Adrenal gland (tissue), 12 donors: ENCODE measurements around the gene RFX8. TPM values are rescaled to one million over a fixed set of nuclear protein-coding genes. Genes with fewer than 3 reads are reported as not detected.

Experiments used
- DNase-seq, 7 donors: peaks; one replicate each; pipeline ENCODE4 v3.0.0-alpha.2; 2019 to 2020
- H3K27ac ChIP-seq, 5 donors: fragments of 200-600 bp; sonication (generic) in 4 of 5; 1 replicate in 3 of 5; 2 replicates in 2 of 5; pipeline versions ENCODE4 v1.5.1 to v1.8.0; 2016 to 2020; ENCODE audit warnings: mild to moderate bottlenecking in 1 of 5
- H3K27me3 ChIP-seq: fragments of 200-600 bp; 2 replicates; pipeline ENCODE4 v1.8.0; 2021
- H3K36me3 ChIP-seq, 2 donors: fragments of 200-600 bp; replicated peaks in 1 of 2; 1 replicate in 1 of 2; 2 replicates in 1 of 2; pipeline versions ENCODE4 v1.5.1 to v1.8.0; 2018 to 2022
- H3K4me1 ChIP-seq, 2 donors: fragments of 200-600 bp; replicated peaks in 1 of 2; 1 replicate in 1 of 2; 2 replicates in 1 of 2; pipeline versions ENCODE4 v1.5.1 to v1.8.0; 2018 to 2021
- H3K4me3 ChIP-seq, 4 donors: fragments of 200-600 bp; sonication (generic) in 3 of 4; one replicate each; pipeline ENCODE4 v1.5.1; 2016 to 2018
- H3K9me3 ChIP-seq, 3 donors: fragments of 200-600 bp; sonication (generic) in 1 of 3; replicated peaks in 1 of 3; 1 replicate in 2 of 3; 2 replicates in 1 of 3; pipeline versions ENCODE4 v1.5.1 to v1.8.0; 2016 to 2021
- POLR2A ChIP-seq, 2 donors: fragments of 450-650 bp; IDR thresholded peaks; one replicate each; pipeline ENCODE4 v1.6.1; 2017; ENCODE audit warnings: antibody characterized with exemption in 2 of 2, mild to moderate bottlenecking in 2 of 2, moderate library complexity in 1 of 2
- WGBS, 4 donors: extraction: QIAGEN DNeasy Blood & Tissue Kit in 2 of 4; methylation state at CpG; one replicate each; pipeline versions ENCODE4 v1.1.5 to v1.1.7; 2013 to 2017; 5-methylcytosine and 5-hydroxymethylcytosine counted together
- intact Hi-C, 2 donors: fragments of 100-400 bp; cut with DNase I; formaldehyde crosslinking; loops; one replicate each; pipeline versions ENCODE4 v1.14.1 to v1.15.0; 2022 to 2023
- polyA plus RNA-seq, 3 donors: library from polyadenylated mRNA; stranded (reverse); fragments of 200-250 nt in 2 of 3; fragments of 350-450 nt in 1 of 3; fragmentation: Illumina TruSeq in 1 of 3; extraction: RNeasy Lipid Tissue Mini Kit (QIAGEN cat#74804) in 1 of 3; gene quantifications; one replicate each; pipeline ENCODE4 v1.2.3, GENCODE V29; 2013 to 2014
- total RNA-seq, 9 donors: library from RNA; depleted of rRNA in 4 of 9; stranded (reverse); fragments of >200 nt in 4 of 9; fragments of 120-200 nt in 1 of 9; fragmentation: NEBNext Ultra II Directional in 1 of 9; extraction: Animal tissue kit (Norgen Biotek cat#: 25700) in 1 of 9; gene quantifications; one replicate each; pipeline versions ENCODE4 v1.1.0 to v1.2.4, GENCODE V29; 2013 to 2023
- TF ChIP-seq, protein P1 (sequence below), 6 experiments: fragments of 450-650 bp in 4 of 6; fragments of 200-600 bp in 2 of 6; sonication (generic) in 1 of 6; IDR thresholded peaks; 1 replicate in 5 of 6; 2 replicates in 1 of 6; pipeline versions ENCODE4 v1.5.1 to v1.8.0; 2016 to 2021; ENCODE audit warnings: antibody characterized with exemption in 6 of 6, mild to moderate bottlenecking in 2 of 6, moderate library complexity in 1 of 6
- donor health status: healthy with polysubstance abuse.
- donor health status: Bipolar disorder and iron deficiency.
- donor health status: DM: yes; HTN: yes; CAD: no.
- donor health status: DM: no; HTN: no; CAD: no.
- donor health status: DM: no; HTN: no; CAD: no.
- donor health status: DM: yes; HTN: yes; CAD: no.

Gene RFX8
- total and polyA plus RNA-seq, 12 donors, result 0.14 to 21.8 (median 0.74) TPM; not detected in 4

- Histone ChIP-seq H3K9me3 (no peaks in the 10 kb centered on the region), H3K4me1 (no peaks in the 10 kb centered on the region), H3K36me3 (no peaks in the 10 kb centered on the region), H3K4me3 (no peak overlapping the region), H3K27ac (no peak overlapping the region), H3K27me3 (no peaks in the 10 kb centered on the region)
- intact Hi-C loops, result loop anchor here in 1 of 2 donors (10.0 kb wide), 1 partner anchor 414 kb away; no protein-coding TSS in a partner anchor
- DNase-seq, result no peak
- TF ChIP-seq POLR2A (IDR thresholded peaks at IDR 0.05), result no peak
- TF ChIP-seq, protein P1, sequence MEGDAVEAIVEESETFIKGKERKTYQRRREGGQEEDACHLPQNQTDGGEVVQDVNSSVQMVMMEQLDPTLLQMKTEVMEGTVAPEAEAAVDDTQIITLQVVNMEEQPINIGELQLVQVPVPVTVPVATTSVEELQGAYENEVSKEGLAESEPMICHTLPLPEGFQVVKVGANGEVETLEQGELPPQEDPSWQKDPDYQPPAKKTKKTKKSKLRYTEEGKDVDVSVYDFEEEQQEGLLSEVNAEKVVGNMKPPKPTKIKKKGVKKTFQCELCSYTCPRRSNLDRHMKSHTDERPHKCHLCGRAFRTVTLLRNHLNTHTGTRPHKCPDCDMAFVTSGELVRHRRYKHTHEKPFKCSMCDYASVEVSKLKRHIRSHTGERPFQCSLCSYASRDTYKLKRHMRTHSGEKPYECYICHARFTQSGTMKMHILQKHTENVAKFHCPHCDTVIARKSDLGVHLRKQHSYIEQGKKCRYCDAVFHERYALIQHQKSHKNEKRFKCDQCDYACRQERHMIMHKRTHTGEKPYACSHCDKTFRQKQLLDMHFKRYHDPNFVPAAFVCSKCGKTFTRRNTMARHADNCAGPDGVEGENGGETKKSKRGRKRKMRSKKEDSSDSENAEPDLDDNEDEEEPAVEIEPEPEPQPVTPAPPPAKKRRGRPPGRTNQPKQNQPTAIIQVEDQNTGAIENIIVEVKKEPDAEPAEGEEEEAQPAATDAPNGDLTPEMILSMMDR (IDR thresholded peaks at IDR 0.05), result no peak
- 75 to 84% (median 78%) methylated on average over 4 of the region's 4 CpGs for WGBS, 4 donors
Measured at GRCh38 chr2:101420623-101421022, 54.3 kb downstream of the RFX8 start.

DNA sequence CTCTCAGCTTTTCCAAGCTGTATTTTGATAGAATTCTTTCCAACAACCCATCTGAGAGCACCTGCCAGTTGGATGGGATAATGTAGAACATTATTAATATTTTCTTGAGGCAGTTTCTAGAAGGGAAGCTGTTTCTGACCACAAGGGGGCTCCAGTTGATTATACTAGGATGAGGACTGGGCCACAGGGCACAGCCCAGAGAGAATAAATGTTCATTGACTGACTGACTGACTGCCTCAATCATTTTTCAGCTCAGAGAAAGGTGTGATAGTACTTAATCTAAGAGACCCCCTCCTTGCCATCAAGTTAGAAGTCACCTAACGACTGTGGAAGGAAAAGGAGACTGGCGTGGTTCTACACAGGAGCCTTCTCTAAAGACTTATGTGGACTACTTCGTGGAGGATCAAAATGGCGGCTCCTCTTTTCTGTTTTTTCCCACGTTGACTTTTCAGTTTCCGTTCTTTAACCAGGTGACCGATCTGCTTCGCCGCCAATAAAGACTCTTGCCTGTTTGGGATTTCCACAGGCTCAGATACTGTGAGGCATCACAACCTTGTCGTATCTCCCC lies 55.7 kb downstream of the RFX8 start:
- WGBS, 4 donors, result 83 to 89% (median 86%) methylated on average over 10 of the region's 10 CpGs
- DNase-seq, result peak; percentile 33 to 74 (median 49)
- H3K4me1 ChIP-seq, result no peaks in the 10 kb centered on the region
- H3K9me3 ChIP-seq, result no peaks in the 10 kb centered on the region
- TF ChIP-seq, protein P1 (IDR thresholded peaks at IDR 0.05), result peak; percentile 48 to 69 (median 64)
- TF ChIP-seq POLR2A (IDR thresholded peaks at IDR 0.05), result no peak
- H3K27me3 ChIP-seq, result no peaks in the 10 kb centered on the region
- H3K36me3 ChIP-seq, result no peaks in the 10 kb centered on the region
- intact Hi-C loops, result loop anchor here (10.0 kb wide), 2 partner anchors 276 to 426 kb away; partner anchors contain the start of gene MAP4K4 (in 1 of the 2)
- no peak overlapping the region for H3K4me3 ChIP-seq
- H3K27ac ChIP-seq, result no peak overlapping the region

DNA sequence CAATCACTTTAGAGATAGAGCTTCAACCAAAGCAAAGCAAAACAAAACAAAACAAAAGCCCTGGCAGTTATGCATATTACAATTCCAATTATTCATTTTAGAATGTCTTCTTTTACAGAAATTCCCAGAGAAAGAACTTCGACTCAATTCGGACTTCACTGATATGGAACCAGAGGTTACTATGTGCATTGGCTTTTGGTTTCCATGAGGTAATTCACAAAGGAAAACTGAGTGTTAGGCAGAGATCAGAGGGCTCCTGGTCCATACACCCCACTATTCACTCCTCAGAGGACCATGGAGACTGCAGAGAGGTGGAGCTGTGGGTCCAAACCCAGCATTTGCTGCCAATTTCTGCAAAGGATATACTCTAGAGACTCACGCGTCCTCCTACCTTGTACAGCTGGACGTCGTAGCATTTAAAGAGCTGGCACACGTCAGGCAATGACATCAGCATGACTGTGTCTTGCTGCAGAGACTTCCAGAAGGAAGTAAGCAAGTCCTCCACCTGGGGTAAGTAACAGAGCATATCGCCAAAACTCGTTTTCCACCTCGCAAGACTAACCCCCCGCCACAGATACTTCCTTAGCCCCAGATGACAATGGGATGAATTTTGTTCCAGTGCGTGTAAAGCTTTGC lies 56.3 kb downstream of the RFX8 start:
- H3K9me3 ChIP-seq, result no peaks in the 10 kb centered on the region
- no peak overlapping the region for H3K27ac ChIP-seq
- TF ChIP-seq, protein P1 (IDR thresholded peaks at IDR 0.05), result no peak
- TF ChIP-seq POLR2A (IDR thresholded peaks at IDR 0.05), result no peak
- no peaks in the 10 kb centered on the region for H3K4me1 ChIP-seq
- H3K27me3 ChIP-seq, result no peaks in the 10 kb centered on the region
- intact Hi-C loops, result loop anchor here (10.0 kb wide), 2 partner anchors 276 to 426 kb away; partner anchors contain the start of gene MAP4K4 (in 1 of the 2)
- whole genome bisulfite sequencing, 4 donors, result 67 to 73% (median 69%) methylated on average over 12 of the region's 12 CpGs
- H3K36me3 ChIP-seq, result no peaks in the 10 kb centered on the region
- H3K4me3 ChIP-seq, result no peak overlapping the region
- DNase-seq, result no peak

- H3K4me1 ChIP-seq, result no peaks in the 10 kb centered on the region
- no peak overlapping the region for H3K4me3 ChIP-seq
- intact Hi-C loops, result loop anchor here (10.0 kb wide), 2 partner anchors 278 to 428 kb away; partner anchors contain the start of gene MAP4K4 (in 1 of the 2)
- no peak overlapping the region for H3K27ac ChIP-seq
- WGBS, 4 donors, result 54 to 67% (median 58%) methylated on average over 5 of the region's 5 CpGs
- H3K9me3 ChIP-seq, result no peaks in the 10 kb centered on the region
- no peaks in the 10 kb centered on the region for H3K27me3 ChIP-seq
- no peak for DNase-seq
- no peak for TF ChIP-seq POLR2A (IDR thresholded peaks at IDR 0.05)
- no peaks in the 10 kb centered on the region for H3K36me3 ChIP-seq
Measured at GRCh38 chr2:101416609-101417008, 58.3 kb downstream of the RFX8 start.
